ENCODE results near the gene SYNDIG1. TPM values are rescaled to one million over a fixed set of nuclear protein-coding genes. Genes with fewer than 3 reads are reported as not detected.

Gene SYNDIG1
- total RNA-seq, 2 experiments from 2014 or later, result not detected

GRCh38 chr20:24495266-24495665 lies 25.8 kb downstream of the SYNDIG1 start:
- Histone ChIP-seq H3K27me3 (ENCODE audit: control insufficient read depth in 1 of 2, insufficient read depth in 2 of 2, low read length in 2 of 2) (no peaks in the 10 kb centered on the region), H3K36me3 (ENCODE audit: insufficient read depth, low read length) (no peaks in the 10 kb centered on the region), H3K9me3 (ENCODE audit: control insufficient read depth in 1 of 2, insufficient read depth in 1 of 2, low read length in 2 of 2) (peaks cover 0 to 7% of the 10 kb centered on the region in 2 experiments), H3K27ac (ENCODE audit: low read depth in 1 of 2, low read length in 2 of 2) (no peak overlapping the region), H3K4me3 (ENCODE audit: low read length) (no peak overlapping the region), H3K4me1 (ENCODE audit: insufficient read depth, low read length) (no peaks in the 10 kb centered on the region)
- no peak for TF ChIP-seq CTCF (IDR thresholded peaks at IDR 0.05)
- H3K27me3 Mint-ChIP-seq, result no peaks in the 10 kb centered on the region
- H3K4me3 Mint-ChIP-seq, result no peak overlapping the region
- POLR2A ChIA-PET, result no interaction called here
- CTCF ChIA-PET, result no interaction called here
- ATAC-seq (ENCODE audit: poor library complexity) (no peak), DNase-seq (no peak)
- H3K27ac Mint-ChIP-seq, result no peak overlapping the region
- H3K4me1 Mint-ChIP-seq (ENCODE audit: low read depth), result no peaks in the 10 kb centered on the region
- no peaks in the 10 kb centered on the region for H3K36me3 Mint-ChIP-seq (ENCODE audit: low read depth)
- intact Hi-C loops (cut with DNase I, micrococcal nuclease), result no loop called here
- no peaks in the 10 kb centered on the region for H3K9me3 Mint-ChIP-seq

GRCh38 chr20:24497851-24498250 lies 28.4 kb downstream of the SYNDIG1 start:
- DNase-seq (no peak), ATAC-seq (ENCODE audit: poor library complexity) (no peak)
- H3K4me1 Mint-ChIP-seq (ENCODE audit: low read depth), result no peaks in the 10 kb centered on the region
- POLR2A ChIA-PET, result no interaction called here
- intact Hi-C loops (cut with DNase I, micrococcal nuclease), result no loop called here
- Histone ChIP-seq H3K27ac (ENCODE audit: low read depth in 1 of 2, low read length in 2 of 2) (no peak overlapping the region), H3K4me1 (ENCODE audit: insufficient read depth, low read length) (no peaks in the 10 kb centered on the region), H3K36me3 (ENCODE audit: insufficient read depth, low read length) (no peaks in the 10 kb centered on the region), H3K27me3 (ENCODE audit: control insufficient read depth in 1 of 2, insufficient read depth in 2 of 2, low read length in 2 of 2) (no peaks in the 10 kb centered on the region), H3K4me3 (ENCODE audit: low read length) (no peak overlapping the region), H3K9me3 (ENCODE audit: control insufficient read depth in 1 of 2, insufficient read depth in 1 of 2, low read length in 2 of 2) (peaks cover 0 to 7% of the 10 kb centered on the region in 2 experiments)
- H3K27me3 Mint-ChIP-seq, result no peaks in the 10 kb centered on the region
- H3K27ac Mint-ChIP-seq, result no peak overlapping the region
- H3K4me3 Mint-ChIP-seq, result no peak overlapping the region
- no peaks in the 10 kb centered on the region for H3K9me3 Mint-ChIP-seq
- H3K36me3 Mint-ChIP-seq (ENCODE audit: low read depth), result no peaks in the 10 kb centered on the region
- CTCF ChIA-PET, result no interaction called here
- TF ChIP-seq CTCF (IDR thresholded peaks at IDR 0.05), result no peak

- TF ChIP-seq CTCF (IDR thresholded peaks at IDR 0.05), result no peak
- Histone ChIP-seq H3K9me3 (ENCODE audit: control insufficient read depth in 1 of 2, insufficient read depth in 1 of 2, low read length in 2 of 2) (peaks cover 0 to 5% of the 10 kb centered on the region in 2 experiments), H3K4me3 (ENCODE audit: low read length) (no peak overlapping the region), H3K36me3 (ENCODE audit: insufficient read depth, low read length) (no peaks in the 10 kb centered on the region), H3K4me1 (ENCODE audit: insufficient read depth, low read length) (no peaks in the 10 kb centered on the region), H3K27ac (ENCODE audit: low read depth in 1 of 2, low read length in 2 of 2) (no peak overlapping the region), H3K27me3 (ENCODE audit: control insufficient read depth in 1 of 2, insufficient read depth in 2 of 2, low read length in 2 of 2) (no peaks in the 10 kb centered on the region)
- H3K27me3 Mint-ChIP-seq, result no peaks in the 10 kb centered on the region
- H3K4me1 Mint-ChIP-seq (ENCODE audit: low read depth), result no peaks in the 10 kb centered on the region
- H3K36me3 Mint-ChIP-seq (ENCODE audit: low read depth), result no peaks in the 10 kb centered on the region
- ChIA-PET POLR2A (no interaction called here), CTCF (no interaction called here)
- intact Hi-C loops (cut with DNase I, micrococcal nuclease), result no loop called here
- no peaks in the 10 kb centered on the region for H3K9me3 Mint-ChIP-seq
- H3K27ac Mint-ChIP-seq, result no peak overlapping the region
- no peak overlapping the region for H3K4me3 Mint-ChIP-seq
- ATAC-seq (ENCODE audit: poor library complexity), result no peak
- no peak for DNase-seq
These were observed 29.2 kb downstream of the SYNDIG1 start for GRCh38 chr20:24498641-24499040.
